Hematopoietic multipotent progenitor cell (in vitro differentiated cells): Measurements from ENCODE around the gene LCMT2. TPM values are rescaled to one million over a fixed set of nuclear protein-coding genes. Genes with fewer than 3 reads are reported as not detected.
A peak's percentile ranks its signal among the peaks of the same experiment; 100 is the strongest.

Experiments
- DNase-seq, 3 donors: peaks; one replicate each; pipeline ENCODE4 v3.0.0-alpha.2; 2011 to 2015; ENCODE audit warnings: low read depth in 2 of 3, low spot score in 2 of 3
- total RNA-seq: library from RNA; depleted of rRNA; stranded (reverse); fragments of >200 nt; gene quantifications from one replicate; pipeline ENCODE4 v1.2.3, GENCODE V29; 2012

LCMT2 gene, protein sequence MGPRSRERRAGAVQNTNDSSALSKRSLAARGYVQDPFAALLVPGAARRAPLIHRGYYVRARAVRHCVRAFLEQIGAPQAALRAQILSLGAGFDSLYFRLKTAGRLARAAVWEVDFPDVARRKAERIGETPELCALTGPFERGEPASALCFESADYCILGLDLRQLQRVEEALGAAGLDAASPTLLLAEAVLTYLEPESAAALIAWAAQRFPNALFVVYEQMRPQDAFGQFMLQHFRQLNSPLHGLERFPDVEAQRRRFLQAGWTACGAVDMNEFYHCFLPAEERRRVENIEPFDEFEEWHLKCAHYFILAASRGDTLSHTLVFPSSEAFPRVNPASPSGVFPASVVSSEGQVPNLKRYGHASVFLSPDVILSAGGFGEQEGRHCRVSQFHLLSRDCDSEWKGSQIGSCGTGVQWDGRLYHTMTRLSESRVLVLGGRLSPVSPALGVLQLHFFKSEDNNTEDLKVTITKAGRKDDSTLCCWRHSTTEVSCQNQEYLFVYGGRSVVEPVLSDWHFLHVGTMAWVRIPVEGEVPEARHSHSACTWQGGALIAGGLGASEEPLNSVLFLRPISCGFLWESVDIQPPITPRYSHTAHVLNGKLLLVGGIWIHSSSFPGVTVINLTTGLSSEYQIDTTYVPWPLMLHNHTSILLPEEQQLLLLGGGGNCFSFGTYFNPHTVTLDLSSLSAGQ
- 5.7 TPM for total RNA-seq

GRCh38 chr15:43329960-43330779, at the start of gene LCMT2:
TSS of gene LCMT2 (minus strand) at chr15:43330573. CDS start at chr15:43330489, 84 bp downstream.
- peak; percentile 91 to 97 (median 94) for DNase-seq

DNA sequence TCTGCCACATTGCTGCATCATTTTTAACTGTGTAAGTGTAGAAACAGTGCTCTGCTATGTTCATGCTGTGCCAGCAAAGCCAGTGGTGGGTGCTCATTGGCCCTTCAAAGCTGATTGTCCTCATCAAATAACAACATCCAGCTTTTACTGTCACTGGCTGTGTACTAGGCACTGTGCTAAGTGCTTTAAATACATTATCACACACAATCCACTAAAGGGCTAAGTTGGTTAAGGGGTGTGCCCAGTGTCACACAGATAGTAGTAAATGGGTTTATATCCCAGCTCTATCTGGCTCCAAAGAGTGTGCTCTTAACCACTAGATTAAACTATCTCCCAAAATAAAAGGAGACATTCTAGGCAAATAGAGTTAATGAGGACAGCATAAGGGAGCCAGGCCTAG, 48.2 kb upstream of the LCMT2 start:
- DNase-seq = no peak

DNA sequence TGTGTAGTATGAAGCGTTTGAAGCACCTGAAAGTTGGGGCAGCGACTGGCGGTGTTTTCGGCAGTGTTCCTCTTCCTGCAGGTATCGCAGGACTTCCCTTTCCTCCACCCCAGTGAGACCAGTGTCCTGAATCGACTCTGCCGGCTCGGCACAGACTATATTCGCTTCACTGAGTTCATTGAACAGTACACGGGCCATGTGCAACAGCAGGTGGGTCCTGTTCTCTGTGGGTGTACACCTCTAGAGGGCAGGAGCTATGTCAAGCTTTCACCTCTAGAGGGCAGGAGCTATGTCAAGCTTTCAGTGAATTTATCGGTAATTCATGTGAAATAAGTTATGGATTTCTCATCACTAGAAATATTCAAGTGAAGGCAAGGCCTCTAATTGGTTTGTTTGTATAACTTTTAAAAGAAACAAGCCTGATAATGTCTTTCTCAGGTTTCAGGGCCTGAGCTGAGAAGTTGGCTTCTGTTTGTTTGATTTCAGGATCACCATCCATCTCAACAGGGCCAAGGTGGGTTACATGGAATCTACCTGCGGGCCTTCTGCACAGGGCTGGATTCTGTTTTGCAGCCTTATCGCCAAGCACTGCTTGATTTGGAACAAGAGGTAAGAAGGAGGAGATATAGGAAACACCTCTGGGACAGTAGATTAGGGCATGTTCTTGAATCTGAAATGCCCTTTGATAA, 45.8 kb upstream of the LCMT2 start:
- DNase-seq = peak in 2 of 3 donors; percentile 23 to 53

DNA sequence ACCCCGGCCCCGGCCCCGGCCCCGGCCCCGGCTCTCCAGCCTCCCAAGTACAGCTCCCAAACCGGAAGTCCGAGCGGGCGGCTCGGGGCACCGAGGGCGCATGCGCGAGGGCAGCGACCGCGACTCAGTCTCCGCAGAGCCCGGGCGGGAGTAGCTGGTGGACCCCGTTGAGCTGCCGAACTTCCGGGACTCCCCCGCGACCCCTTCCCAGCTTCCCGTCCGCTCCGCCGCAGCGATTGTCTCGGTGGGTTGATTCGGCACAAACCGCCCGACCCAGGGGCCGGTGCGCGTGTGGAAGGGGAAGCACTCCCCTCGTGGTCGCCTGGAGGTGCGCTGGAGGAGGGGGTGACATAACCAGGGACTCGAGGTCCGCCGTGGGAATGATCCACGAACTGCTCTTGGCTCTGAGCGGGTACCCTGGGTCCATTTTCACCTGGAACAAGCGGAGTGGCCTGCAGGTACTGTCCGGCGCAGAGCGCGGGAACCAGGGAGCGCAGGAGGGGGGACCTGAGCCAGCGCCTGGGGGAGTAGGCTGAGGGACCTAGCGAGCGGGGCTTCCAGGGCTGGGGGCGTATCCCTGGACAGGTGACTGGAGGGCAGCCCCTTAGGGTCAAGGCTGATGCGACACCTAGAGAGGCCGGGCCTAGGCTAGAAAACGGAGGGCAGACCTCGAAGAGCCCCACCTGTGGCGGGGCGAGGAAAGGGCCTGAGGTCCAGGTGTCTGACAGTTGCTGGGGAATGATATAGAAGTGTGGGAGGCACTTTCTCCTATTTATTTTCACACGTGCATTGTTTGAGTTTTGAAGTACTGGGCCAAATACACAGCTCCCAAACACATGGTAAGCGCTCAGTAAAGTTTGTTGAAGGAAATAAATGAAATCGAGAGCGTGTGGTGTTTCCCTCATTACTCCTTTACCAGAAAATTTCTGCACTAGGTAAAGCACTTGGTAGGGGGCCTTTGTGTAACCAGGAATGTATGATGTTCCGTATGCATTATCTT, 40.9 kb upstream of the LCMT2 start, which contains the start of the genes TUBGCP4 and ZSCAN29:
Gene TUBGCP4, plus strand, starts transcription at position 127 of the 1,000 bp plus-strand sequence. Its CDS starts 254 bp downstream, at position 381.
Gene ZSCAN29, minus strand, starts transcription at position 69 of the 1,000 bp plus-strand sequence. CDS start 1,130 bp downstream, outside the sequence.
- DNase-seq = peak; percentile 45 to 79 (median 77)

GRCh38 chr15:43370310-43370974, 40.1 kb upstream of the LCMT2 start:
- DNase-seq = no peak

DNA sequence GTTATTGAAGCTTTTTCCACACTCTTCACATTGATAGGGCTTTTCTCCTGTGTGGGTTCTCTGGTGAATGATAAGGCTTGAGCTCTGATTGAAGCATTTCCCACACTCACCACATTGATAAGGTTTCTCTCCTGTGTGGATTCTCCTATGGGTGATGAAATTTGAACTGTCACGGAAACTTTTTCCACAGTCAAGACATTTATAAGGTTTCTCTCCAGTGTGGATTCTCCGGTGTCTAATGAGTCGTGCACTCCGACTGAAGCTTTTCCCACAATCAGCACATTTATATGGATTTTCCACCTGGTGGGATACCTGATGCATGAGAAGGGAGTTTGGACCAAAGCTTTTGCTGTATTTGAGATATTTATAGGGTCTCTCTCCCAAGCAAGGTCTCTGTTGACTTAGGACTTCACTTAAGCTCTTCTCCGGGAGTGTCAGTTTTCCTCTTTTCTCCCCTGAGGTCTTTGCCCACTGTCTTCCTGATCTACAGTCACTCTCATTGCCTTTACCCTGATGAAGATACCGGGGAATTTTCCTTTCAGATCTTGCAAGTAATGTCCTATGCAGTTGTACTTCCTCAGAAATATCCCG, 31.0 kb upstream of the LCMT2 start:
- peak in 1 of 3 donors; percentile 5 for DNase-seq

DNA sequence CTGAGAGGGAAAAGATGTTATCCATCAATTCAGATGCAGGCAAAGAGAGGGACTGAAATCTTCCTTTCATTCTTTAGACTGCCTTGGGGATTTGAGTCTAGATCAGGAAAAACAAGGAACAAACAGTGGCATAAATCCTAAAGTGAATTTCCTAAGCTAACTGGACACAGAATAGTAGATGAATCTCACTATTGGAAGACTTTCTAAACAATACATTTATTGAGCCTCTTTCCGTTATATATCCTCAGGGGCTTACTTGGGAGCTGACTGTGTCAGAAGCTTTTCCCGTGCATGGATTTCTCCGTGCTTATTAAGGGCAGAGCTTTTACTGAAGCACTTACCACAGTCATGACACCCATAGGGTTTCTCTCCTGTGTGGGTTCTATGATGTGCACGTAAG, 30.4 kb upstream of the LCMT2 start:
- DNase-seq = no peak

GRCh38 chr15:43352693-43353382, 22.5 kb upstream of the LCMT2 start:
- DNase-seq = no peak

DNA sequence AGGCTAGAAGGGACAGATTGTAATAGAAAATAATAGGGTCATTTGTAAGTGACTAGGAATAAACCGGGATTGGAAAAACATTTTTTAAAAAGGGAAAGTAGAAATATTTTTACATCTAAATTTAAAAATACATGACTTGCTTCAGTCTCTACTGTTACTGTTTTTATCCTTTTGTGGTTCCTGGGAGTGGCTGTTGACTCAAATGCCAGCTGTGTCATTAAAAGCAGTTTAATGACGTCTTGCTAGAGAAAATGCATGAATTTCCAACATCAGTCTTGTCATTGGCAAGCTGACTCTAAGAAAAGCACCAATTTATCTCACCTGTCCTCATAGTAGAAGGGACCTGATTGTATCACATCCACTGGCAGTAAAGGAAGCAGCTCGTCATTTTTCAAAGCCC, 16.7 kb upstream of the LCMT2 start:
- no peak for DNase-seq

DNA sequence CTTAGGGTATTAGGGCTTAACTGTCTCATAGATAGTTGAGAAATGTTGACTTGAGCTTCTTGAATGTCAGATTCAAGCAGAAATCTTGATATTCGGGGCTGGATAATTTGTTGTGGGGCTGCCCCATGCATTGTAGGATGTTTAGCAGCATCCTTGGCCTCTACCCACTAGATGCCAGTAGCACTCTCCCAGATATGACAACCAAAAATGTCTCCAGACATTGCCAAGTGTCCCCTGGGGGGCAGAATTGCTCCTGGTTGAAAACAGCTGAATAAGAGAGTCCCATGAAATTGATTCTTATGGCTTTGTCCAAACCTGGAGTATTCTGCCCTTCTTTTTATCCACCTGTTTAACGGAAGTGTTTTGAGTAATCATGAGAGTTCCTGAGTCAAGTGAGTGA, 15.9 kb upstream of the LCMT2 start:
- peak in 2 of 3 donors; percentile 11 to 38 for DNase-seq

GRCh38 chr15:43330780-43331087, 361 bp upstream of the LCMT2 start:
- no peak for DNase-seq

- DNase-seq = no peak
These were observed 985 bp downstream of the LCMT2 start for GRCh38 chr15:43329217-43329959.

DNA sequence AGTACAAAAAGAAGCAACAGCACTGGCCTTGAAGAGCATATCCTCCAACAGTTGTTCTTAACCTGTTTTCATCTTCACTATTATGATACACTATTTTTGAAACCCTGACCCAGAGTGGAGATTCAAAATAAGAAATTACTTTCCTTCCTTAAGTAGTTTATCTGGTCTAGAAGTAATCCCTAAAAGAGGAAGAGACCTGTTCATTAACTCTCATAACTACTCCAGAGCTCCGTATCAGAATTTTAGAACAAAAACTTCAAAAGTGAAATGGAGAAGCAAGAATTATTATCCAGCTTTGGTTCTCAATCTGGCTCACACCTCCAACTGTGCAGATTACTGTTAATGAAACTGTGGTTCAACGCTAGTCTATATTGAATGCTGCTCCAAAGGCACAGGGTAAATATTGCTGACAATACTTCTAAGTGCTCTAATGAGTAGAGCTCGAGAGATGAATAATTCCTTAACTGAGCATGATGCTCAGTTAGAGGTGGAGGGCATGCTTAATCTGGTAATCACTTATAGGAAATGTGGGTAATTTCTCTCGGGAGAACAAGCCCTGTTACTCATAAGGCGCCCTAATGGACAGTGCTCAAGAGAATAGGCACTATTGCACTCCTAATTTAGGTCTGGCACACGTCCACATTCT, 5.2 kb downstream of the LCMT2 start:
- DNase-seq = no peak

DNA sequence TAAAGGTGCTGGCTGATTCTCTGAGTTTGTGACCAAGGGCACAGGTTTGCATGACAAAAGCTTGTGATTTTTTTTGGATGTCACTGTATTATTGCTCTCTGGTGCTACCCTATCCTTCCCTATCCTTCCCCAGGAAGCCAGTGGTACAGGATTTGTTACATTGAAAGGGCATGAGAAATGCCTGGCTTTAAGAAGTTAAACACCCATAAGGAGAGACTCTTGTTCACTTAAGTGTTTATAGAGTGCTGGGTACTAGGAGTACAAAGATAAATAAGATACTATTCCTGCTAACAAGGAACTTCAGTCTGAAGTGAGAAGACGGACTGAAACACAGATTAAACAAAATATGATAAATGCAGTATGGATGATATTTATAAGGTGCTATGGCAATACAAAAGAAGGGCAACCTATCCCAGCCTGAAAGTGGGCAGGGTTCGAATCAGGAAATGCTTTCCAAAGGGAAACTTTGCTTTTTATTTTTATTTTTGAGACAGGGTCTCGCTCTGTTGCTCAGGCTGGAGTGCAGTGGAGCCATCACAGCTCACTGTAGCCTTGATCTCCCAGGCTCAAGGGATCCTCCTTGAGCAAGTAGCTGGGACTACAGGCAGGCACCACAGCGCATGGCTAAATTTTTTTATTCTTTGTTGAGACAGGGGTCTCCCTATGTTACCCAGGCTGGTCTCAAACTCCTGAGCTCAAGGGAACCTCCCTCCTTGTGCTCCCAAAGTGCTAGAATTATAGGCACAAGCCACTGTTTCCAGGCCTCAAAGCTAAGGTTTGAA, 11.2 kb downstream of the LCMT2 start:
- no peak for DNase-seq

DNA sequence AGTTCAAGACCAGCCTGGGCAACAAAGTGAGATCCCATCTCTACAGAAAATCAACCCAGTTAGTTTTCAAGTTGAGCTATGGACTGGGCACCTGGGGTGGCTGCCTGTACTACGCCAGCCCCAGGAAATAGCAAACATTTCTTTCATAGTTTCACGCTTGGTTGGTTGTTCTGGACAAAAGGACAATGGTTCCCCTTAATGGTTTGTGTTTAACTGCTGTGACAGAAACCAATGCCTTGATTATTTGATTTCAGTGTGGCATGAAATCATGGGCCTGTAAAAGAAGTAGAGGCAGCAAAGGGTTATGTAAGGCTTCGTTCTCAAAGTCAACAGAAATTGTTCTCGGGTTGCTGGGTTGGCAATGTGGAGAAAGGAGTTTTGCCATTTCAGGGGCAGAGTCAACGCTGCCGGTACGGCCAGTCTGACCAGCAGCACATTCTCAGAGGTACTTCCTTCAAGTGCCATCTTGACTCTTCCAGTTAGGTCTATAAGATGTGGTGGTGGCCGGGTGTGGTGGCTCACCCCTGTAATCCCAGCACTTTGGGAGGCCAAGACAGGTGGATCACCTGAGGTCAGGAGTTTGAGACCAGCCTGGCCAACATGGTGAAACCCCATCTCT, 12.7 kb downstream of the LCMT2 start:
- no peak for DNase-seq
